Measurements from ENCODE around the gene CACNA1C. TPM values are rescaled to one million over a fixed set of nuclear protein-coding genes. Genes with fewer than 3 reads are reported as not detected.

The CACNA1C gene
- total RNA-seq, 4 donors from 2014 or later, result 2.9 to 5.3 (median 4.3) TPM

GRCh38 chr12:2541631-2542204, 488.9 kb downstream of the CACNA1C start:
- TF ChIP-seq, protein P1, sequence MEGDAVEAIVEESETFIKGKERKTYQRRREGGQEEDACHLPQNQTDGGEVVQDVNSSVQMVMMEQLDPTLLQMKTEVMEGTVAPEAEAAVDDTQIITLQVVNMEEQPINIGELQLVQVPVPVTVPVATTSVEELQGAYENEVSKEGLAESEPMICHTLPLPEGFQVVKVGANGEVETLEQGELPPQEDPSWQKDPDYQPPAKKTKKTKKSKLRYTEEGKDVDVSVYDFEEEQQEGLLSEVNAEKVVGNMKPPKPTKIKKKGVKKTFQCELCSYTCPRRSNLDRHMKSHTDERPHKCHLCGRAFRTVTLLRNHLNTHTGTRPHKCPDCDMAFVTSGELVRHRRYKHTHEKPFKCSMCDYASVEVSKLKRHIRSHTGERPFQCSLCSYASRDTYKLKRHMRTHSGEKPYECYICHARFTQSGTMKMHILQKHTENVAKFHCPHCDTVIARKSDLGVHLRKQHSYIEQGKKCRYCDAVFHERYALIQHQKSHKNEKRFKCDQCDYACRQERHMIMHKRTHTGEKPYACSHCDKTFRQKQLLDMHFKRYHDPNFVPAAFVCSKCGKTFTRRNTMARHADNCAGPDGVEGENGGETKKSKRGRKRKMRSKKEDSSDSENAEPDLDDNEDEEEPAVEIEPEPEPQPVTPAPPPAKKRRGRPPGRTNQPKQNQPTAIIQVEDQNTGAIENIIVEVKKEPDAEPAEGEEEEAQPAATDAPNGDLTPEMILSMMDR (IDR thresholded peaks at IDR 0.05; ENCODE audit: low read depth), result no peak

DNA sequence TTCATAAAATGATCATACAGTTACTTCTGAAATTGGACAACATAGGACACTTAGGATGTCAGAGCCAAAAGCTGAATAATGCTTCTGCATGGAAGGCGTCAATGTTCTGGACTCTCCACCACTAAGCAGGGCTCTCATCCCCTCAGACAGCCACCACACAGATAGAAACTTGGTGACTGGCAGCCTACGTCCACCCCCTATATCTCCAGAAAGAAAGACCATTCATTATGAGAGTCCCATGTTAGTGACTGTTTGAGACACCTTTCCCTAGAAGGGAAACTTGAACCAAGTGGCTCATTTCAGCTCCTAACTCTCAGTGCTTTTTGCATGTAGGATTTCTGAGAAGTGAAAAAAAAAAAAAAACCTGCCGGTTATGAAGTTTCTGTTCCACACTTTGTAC, 491.0 kb downstream of the CACNA1C start:
- TF ChIP-seq, protein P1 (IDR thresholded peaks at IDR 0.05; ENCODE audit: low read depth), result no peak

- TF ChIP-seq, protein P1 (IDR thresholded peaks at IDR 0.05; ENCODE audit: low read depth), result no peak
These were observed 491.4 kb downstream of the CACNA1C start for GRCh38 chr12:2544230-2544629.

DNA sequence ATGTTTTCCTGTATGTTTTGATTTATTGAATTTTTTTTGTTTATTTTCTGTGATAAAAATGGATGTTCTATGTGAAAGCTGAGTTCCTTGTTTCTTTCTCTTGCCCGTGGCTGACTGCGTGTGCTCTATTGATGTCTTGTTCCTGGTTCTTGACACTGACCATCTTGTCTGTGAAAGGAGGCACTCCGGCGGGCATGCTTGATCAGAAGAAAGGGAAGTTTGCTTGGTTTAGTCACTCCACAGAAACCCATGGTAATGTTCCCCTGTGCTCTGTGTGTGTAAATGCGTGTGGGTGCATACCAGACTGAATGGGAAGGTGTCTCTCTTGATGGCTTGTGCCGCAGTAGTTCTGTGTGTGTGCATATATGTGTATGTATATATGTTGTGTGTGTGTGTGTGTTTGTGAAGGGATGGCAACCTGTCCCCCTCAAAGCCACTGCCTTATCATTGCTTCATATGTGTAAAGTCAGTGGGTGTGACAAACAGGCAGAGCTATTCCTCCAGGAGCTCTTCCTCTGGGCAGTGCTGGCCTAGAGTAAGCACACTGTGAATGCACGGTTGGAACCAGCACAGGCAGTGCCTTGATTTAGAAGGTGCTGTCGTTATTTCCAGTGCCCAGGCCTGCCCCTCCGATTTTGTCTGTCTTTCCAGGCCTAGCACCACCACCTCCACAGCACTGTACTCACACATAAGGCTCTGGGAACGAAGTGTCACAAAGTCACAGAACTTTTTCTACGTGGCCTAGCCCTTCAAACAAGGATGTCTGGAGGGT, 494.7 kb downstream of the CACNA1C start:
- TF ChIP-seq, protein P1 (IDR thresholded peaks at IDR 0.05; ENCODE audit: low read depth), result no peak

- TF ChIP-seq, protein P1 (IDR thresholded peaks at IDR 0.05; ENCODE audit: low read depth), result no peak
These were observed 495.3 kb downstream of the CACNA1C start for GRCh38 chr12:2548081-2548480.

DNA sequence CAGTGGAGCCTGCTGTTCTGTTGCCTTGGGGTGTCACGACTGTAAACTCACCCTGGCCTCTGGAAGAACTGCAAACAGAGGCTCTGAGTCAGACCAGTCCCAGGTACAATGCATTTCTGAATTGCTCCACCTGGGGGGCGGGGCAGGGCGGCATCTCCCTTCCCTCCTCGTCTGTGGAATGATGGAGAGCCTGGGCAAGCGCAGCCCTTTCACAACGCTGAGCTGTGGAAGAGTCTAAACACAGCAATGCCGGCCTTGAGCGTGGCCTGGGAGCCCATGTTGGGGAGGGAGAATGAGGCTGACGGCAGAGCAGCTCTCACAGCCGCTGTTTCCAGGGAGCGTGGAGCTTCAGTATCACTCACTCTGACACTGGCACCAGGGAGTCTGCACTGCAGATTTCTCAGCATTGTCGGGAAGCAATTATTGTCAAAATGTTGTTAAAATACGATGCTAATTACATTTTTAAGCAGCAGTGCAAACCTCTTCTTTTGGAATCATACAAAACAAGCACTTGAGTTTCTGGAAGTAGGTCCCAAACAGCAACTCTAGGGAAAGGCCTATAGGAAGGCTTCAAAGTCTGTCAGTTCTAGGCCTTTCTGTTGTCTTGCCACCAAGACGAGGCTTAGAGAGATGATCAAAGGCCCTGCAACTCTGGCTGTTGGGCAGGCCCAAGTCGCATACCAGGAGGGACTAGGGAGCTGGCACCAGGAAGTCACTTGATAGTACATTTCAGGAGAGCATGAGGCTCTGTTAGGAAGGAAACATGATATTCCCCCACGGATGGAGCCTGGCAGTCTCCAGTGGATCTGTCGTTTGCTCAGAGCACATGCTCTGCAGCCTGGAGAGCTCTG, 498.0 kb downstream of the CACNA1C start:
- TF ChIP-seq, protein P1 (IDR thresholded peaks at IDR 0.05; ENCODE audit: low read depth), result no peak

DNA sequence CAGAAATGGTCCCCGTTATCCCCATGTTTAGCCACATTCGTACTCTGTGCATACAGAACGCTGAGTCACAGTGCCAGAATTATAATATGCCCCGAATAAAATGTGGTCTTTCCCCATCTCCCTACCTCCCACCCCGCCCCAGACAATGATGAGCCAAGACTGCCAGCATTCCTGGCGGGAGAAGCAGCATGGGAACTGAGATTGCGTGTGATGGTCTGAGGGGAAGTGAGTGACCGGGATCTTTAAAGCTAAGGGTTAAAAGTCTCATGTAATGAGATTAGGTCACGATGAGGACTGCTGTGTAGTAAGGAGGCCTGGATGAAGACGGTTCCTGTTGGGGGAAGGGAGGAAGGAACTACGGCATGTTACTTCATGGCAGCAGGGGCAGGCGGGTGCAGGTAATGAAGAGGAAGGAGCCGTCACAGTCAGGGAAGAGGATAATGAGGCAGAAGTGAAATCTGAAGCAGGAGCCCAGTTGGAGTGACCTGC, 498.7 kb downstream of the CACNA1C start:
- TF ChIP-seq, protein P1 (IDR thresholded peaks at IDR 0.05; ENCODE audit: low read depth), result no peak
